Stimulated activated CD8-positive, alpha-beta memory T cell treated with anti-CD3 and anti-CD28 coated beads, Interleukin-12 subunit alpha, Interleukin-12 subunit beta, amount 100 ng/mL, for 1 hour (primary cell): ENCODE data around the gene RHO.

ENCODE experiments used
- DNase-seq: peaks from one replicate; pipeline ENCODE4 v3.0.0-alpha.2; 2020; ENCODE audit warnings: low read depth

Gene RHO

DNA sequence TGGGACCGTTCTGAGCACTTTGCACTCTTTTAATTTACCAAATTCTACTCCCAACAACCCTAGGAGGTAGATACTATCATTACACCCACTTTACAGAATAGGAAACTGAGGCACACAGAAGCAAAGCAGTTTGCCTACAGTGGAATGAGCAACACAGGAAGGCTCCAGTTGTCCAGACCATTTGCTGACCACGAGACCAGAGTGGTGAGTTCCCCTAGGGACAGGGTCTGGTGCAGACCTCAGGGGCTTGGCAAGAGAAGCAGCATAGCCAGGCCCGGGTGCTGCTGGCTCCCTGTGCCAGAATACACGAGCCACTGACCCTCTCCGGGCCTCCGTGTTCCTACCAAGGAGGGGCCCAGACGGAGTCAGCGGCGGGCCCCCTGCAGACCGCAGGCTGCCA, 51.6 kb downstream of the RHO start:
- DNase-seq, result no peak

GRCh38 chr3:129581623-129582022, 53.2 kb downstream of the RHO start:
- no peak for DNase-seq

DNA sequence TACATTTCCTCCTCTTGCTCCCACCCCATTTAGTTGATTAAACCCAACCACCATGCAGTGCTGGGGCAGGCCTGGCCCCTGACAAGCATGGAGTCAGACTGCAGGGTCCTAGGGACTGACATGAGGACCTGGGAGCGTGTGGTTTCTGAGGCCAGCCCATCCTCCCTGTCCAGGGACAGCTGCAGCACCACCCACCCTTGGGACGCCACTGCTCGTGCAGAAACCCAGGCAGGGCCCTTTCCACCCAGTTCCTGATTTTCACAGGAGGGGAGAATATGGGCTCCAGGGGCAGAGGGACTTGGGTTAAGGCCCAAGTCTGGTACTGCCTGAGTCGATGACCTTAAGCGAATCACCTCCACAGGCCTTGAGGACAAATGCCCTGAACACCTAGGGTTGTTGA, 54.4 kb downstream of the RHO start:
- DNase-seq, result no peak

DNA sequence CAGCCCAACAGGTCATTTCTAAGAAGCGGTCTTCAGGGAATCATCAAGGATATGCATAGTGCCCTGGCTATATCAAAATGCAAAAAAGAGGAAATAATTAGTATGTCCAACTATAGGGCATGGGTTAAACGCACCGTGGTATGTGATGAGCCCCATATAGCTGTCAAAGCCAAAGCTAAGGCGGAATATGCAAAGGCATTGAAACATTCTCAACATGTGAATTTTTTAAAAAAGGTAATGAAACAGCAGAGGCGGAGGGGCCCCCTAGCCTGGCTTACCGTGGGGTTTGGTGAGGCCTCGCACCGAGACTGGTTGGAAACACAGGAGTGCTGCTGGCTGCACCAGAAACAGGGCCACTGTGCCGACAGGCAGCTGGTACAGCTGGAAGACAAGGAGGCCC, 54.9 kb downstream of the RHO start:
- DNase-seq, result no peak

GRCh38 chr3:129584631-129585030, 56.2 kb downstream of the RHO start:
- DNase-seq, result no peak
